Retinal pigment epithelial cell (primary cell): ENCODE measurements around the gene IFNA14.
"Not testable (repeated sequence)": the region's sequence is repeated elsewhere in the genome, so short reads cannot be mapped to it uniquely, and the experiment has no call there.

Source experiments
- DNase-seq: peaks from one replicate; pipeline ENCODE4 v3.0.0-alpha.2; 2010; ENCODE audit warnings: low read depth
- H3K4me3 ChIP-seq: 2 replicates; pipeline ENCODE4 v1.5.1; 2011; ENCODE audit warnings: mild to moderate bottlenecking, low read length, control low read depth, moderate library complexity
- TF ChIP-seq, protein P1 (sequence below): conservative IDR thresholded peaks from 2 replicates; pipeline ENCODE4 v1.5.1; 2011; ENCODE audit warnings: low read depth, low read length, control low read depth, inconsistent platforms

The IFNA14 gene

DNA sequence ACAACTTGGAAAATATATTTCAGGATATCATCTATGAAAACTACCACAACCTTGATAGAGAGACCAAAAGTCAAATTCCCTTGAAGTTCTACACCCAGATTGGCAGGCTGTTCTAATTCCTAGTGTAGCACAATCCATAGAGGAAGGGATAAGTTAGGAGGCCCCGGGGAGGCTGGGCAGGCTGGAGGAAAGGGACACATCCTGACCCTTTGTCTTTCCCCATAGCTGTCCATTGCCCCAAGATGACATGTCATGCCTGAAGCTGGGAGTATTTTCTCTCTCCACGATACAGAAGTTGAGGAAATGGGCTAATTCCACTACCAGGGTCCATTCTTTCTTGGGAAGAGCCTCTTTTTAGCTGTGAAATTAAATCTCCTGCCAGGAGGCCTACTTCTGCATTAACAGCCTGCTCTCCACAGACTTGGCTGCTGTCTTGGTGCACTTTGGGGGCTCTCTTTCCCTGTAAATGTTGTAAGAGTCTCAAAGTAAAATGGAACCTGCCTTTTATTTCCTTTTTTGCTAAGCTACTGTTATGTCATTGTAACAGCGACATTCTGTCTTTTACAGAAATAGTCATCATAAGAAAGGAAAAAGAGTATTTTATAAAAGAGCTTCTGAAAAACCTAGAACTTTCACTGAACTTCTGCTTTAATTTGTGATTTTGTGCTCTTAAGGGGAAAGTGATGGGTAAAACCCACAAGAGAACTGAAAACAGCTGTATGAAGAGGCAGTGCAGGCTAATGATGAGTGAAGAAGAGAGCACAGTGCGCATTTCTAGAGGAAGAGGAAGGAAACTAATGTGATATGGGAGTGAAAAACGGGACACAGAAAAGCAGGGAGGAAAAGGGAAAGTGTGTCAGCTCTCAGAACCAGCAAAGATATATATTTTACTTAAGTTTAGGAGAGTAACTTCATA is 26.1 kb downstream of the IFNA14 start:
- H3K4me3 ChIP-seq, DNase-seq: not testable (repeated sequence)
- TF ChIP-seq, protein P1, sequence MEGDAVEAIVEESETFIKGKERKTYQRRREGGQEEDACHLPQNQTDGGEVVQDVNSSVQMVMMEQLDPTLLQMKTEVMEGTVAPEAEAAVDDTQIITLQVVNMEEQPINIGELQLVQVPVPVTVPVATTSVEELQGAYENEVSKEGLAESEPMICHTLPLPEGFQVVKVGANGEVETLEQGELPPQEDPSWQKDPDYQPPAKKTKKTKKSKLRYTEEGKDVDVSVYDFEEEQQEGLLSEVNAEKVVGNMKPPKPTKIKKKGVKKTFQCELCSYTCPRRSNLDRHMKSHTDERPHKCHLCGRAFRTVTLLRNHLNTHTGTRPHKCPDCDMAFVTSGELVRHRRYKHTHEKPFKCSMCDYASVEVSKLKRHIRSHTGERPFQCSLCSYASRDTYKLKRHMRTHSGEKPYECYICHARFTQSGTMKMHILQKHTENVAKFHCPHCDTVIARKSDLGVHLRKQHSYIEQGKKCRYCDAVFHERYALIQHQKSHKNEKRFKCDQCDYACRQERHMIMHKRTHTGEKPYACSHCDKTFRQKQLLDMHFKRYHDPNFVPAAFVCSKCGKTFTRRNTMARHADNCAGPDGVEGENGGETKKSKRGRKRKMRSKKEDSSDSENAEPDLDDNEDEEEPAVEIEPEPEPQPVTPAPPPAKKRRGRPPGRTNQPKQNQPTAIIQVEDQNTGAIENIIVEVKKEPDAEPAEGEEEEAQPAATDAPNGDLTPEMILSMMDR, result peak; percentile 62

DNA sequence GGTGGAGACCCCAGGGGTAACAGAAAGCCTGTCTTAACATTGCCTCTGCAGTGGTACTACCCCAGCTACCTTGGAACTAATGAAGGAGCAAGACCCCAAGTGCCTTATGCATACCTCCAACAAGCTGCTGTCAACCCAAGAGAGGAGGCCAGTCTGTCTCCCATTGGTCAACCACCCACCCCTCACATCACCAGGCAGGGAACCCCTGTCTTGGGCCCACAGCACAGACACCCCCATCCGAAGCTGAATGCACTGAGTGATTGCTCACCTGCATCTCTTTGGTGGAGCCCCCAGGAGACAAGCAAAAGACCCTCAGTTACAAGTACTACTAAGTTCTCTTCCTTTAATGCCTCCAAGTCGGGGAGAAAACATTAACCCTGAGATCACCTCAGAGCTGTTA is 27.6 kb downstream of the IFNA14 start:
- not testable (repeated sequence) for DNase-seq, H3K4me3 ChIP-seq

DNA sequence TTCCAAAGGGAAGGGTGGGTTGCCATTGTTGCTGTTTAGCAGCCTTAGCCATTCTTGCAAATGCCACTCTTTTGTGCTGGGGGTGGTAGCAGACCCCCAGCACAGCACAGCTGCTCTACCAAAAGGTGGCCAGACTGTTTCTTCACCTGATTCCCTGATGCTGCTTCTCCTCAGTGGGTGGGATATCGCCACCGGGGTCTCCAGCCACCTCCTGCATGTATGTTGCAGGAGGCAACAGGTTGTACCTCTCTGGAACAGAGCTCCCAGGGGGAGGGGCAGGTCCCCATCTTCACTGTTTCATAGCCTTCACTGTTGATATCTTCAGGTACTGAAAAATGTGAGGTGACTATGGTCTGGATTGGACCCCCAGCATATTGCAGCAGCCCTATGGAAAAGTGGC is 29.0 kb downstream of the IFNA14 start:
- H3K4me3 ChIP-seq, DNase-seq: not testable (repeated sequence)

DNA sequence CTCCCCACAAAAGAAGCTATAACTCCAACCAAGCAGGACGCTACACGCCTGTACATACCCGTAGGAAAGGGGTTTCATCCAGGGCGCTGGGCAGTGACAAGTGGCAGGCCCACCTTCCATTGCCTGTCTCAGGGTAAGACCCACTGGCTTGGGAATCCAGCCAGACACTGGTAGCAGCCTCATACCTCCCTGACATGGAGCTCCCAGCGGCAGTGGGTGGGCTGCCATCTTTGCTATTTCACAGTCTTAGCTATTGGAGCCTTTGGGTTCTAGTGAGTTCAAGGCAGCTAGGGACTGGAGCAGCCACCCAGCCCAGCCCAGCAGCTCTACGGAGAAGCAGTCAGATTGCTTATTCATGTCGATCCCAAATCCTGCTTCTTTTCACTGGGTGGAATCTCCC is 29.5 kb downstream of the IFNA14 start:
- DNase-seq, result no peak
- TF ChIP-seq, protein P1, result no peak
- H3K4me3 ChIP-seq, result no peak overlapping the region

DNA sequence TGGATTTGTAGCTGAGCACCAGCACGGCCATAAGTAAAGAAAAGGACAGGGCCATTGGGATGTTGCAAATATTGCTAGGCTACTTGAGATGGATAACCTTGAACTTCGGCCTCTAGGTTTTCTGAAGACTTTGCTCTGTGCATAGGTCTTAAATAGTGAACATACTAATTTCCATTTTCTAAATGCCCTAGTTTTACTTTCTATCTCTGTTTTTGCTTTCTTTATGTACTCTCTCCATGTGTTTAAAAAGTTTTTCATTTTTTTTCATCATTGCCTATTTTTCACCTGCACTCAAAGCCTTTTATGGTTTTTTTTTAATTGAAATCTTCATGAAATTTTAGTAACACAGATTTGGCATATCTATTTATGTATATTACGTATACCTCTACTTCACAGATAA is 32.8 kb downstream of the IFNA14 start, which contains the start of gene IFNA10:
Gene IFNA10, minus strand, starts transcription at position 101 of the 400 bp plus-strand sequence. Its CDS starts 46 bp downstream, at position 55.
- not testable (repeated sequence) for DNase-seq, H3K4me3 ChIP-seq

DNA sequence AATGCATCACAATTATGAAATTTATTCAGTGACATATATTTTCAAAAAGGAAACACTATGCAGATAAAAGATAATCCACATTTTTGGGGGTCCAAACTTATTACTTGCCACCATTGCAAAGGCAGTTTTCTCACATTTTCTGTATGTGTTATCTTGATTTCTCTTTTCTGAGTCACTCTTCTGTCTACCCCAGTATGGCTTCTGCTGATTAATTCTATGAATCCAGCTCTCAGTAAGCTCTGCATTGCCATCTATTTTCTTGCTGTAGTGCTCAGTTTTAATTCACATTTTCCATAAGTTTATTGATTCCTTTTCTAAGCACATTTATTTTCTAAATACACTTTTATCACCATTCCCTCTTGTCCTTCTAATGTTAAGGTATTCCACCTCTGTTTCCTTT is 34.6 kb downstream of the IFNA14 start:
- no peak overlapping the region for H3K4me3 ChIP-seq
- DNase-seq, result no peak
- TF ChIP-seq, protein P1, result no peak

DNA sequence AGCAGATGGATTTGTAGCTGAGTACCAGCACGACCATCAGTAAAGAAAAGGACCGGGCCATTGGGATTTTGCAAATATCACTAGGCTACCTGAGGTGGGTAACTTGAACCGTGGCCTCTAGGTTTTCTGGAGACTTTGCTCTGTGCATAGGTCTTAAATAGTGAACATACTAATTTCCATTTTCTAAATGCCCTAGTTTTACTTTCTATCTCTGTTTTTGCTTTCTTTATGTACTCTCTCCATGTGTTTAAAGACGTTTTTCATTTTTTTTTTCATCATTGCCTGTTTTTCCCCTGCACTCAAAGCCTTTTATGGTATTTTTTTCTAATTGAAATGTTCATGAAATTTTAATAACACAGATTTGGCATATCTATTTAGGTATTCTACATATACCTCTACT is 37.7 kb downstream of the IFNA14 start, which contains the start of gene IFNA7:
Gene IFNA7, minus strand, starts transcription at position 101 of the 400 bp plus-strand sequence. Its CDS starts 40 bp downstream, at position 61.
- not testable (repeated sequence) for DNase-seq, H3K4me3 ChIP-seq

DNA sequence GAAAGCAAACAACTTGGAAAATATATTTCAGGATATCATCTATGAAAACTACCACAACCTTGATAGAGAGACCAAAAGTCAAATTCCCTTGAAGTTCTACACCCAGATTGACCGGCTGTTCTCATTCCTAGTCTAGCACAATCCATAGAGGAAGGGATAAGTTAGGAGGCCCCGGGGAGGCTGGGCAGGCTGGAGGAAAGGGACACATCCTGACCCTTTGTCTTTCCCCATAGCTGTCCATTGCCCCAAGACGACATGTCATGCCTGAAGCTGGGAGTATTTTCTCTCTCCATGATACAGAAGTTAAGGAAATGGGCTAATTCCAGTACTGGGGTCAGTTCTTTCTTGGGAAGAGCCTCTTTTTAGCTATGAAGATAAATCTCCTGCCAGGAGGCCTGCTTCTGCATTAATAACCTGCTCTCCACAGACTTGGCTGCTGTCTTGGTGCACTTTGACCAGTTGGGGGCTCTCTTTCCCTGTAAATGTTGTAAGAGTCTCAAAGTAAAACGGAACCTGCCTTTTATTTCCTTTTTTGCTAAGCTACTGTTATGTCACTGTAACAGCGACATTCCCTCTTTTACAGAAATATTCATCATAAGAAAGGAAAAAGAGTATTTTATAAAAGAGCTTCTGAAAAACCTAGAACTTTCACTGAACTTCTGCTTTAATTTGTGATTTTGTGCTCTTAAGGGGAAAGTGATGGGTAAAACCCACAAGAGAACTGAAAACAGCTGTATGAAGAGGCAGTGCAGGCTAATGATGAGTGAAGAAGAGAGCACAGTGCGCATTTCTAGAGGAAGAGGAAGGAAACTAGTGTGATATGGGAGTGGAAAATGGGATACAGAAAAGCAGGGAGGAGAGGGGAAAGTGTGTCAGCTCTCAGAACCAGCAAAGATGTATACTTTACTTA is 44.7 kb downstream of the IFNA14 start:
- not testable (repeated sequence) for DNase-seq, H3K4me3 ChIP-seq
- TF ChIP-seq, protein P1, result peak; percentile 66
